ENCODE measurements around the gene ARSG. TPM values are rescaled to one million over a fixed set of nuclear protein-coding genes. Genes with fewer than 3 reads are reported as not detected.

Gene ARSG
- total RNA-seq, 4 donors from 2014 or later: 2.2 to 5.5 (median 3.5) TPM

DNA sequence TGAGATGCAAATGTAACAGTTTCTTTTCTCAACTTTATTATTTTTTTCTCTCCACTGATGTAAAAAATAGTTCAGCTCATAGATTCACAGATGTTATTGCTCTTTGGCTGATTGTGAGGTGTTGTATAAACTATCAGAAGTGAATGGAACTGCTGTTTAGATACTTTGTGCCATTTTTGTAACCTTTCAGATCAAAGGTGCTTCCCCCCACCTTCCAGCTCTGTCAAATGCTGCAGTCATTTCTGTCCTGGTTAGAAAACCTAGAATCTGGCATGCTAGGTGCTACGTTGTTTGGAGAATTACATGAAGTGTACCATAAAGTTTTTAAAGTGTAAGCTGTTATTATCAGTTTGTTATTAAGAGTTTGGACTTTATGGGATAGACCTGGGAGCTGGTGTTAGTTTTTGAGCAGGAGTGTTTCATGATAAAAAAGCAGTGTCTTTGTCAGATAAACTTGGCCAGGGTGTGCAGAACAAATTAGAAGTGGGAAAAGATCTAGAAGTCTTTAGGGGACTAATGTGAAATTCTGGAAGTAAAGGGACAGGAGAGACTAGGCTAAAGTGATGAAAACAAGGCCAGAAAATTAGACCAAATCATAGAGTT lies 167.8 kb downstream of the ARSG start:
- TF ChIP-seq EP300 (IDR thresholded peaks at IDR 0.05) (no peak), POLR2AphosphoS5 (IDR thresholded peaks at IDR 0.05) (no peak), POLR2A (IDR thresholded peaks at IDR 0.05) (no peak)
- TF ChIP-seq, protein P1, sequence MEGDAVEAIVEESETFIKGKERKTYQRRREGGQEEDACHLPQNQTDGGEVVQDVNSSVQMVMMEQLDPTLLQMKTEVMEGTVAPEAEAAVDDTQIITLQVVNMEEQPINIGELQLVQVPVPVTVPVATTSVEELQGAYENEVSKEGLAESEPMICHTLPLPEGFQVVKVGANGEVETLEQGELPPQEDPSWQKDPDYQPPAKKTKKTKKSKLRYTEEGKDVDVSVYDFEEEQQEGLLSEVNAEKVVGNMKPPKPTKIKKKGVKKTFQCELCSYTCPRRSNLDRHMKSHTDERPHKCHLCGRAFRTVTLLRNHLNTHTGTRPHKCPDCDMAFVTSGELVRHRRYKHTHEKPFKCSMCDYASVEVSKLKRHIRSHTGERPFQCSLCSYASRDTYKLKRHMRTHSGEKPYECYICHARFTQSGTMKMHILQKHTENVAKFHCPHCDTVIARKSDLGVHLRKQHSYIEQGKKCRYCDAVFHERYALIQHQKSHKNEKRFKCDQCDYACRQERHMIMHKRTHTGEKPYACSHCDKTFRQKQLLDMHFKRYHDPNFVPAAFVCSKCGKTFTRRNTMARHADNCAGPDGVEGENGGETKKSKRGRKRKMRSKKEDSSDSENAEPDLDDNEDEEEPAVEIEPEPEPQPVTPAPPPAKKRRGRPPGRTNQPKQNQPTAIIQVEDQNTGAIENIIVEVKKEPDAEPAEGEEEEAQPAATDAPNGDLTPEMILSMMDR (IDR thresholded peaks at IDR 0.05): no peak
- H3K36me3 ChIP-seq: no peaks in the 10 kb centered on the region
- H3K27me3 ChIP-seq: no peaks in the 10 kb centered on the region
- H3K4me1 ChIP-seq: peaks cover 0 to 39% (median 9%) of the 10 kb centered on the region in 3 donors
- H3K4me3 ChIP-seq: no peak overlapping the region
- WGBS, 2 donors (ENCODE audit: low coverage in 1 of 2): 33 to 44% methylated on average over 1 of the region's 1 CpG
- no peak overlapping the region for H3K27ac ChIP-seq
- no peak for ATAC-seq
- H3K9me3 ChIP-seq: no peaks in the 10 kb centered on the region

DNA sequence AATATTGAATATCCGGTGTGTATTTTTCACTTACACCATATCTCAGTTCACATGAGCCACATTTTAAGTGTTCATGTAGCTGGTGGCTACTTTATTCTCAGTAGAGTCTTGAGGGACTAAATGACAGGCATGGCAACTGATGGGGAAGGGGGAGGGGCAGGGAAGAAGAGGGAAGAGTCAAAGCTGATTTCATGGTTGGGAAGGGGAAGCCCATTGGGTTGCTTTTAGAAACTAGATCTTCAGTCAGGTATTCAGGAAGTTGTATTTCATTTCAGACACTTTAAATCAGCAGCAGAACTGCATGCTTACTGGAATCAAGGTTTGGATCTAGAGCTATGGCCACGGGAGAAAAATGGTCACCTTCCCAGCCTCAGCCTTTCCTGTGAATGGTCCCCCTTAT lies 168.9 kb downstream of the ARSG start:
- Histone ChIP-seq H3K4me1 (peaks cover 0 to 30% (median 9%) of the 10 kb centered on the region in 3 donors), H3K27me3 (no peaks in the 10 kb centered on the region), H3K4me3 (no peak overlapping the region), H3K36me3 (no peaks in the 10 kb centered on the region), H3K9me3 (no peaks in the 10 kb centered on the region), H3K27ac (no peak overlapping the region)
- ATAC-seq: no peak
- WGBS, 2 donors (ENCODE audit: low coverage in 1 of 2): 43 to 69% methylated on average over 2 of the region's 2 CpGs
- TF ChIP-seq EP300 (IDR thresholded peaks at IDR 0.05): no peak
- TF ChIP-seq POLR2AphosphoS5 (IDR thresholded peaks at IDR 0.05): no peak
- TF ChIP-seq, protein P1 (IDR thresholded peaks at IDR 0.05): no peak
- TF ChIP-seq POLR2A (IDR thresholded peaks at IDR 0.05): no peak

DNA sequence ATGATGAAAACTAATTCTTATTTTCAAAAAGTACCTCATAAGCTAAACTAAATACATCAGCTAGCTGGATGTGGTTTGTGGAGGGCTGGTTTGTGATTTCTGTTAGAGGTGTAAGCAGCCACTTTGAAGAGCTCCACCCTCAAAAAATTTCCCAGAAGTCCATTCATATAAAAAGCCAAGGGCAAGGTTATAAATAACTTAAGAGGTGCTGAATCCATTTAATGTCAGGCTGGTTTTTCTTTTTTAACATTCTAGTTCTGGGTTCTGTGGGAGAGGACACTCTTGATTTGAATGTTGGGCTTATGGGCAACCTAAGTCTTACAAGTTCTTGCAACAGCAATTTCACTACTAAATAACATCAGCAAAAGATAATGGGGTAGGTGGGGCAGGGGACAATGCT lies 169.4 kb downstream of the ARSG start:
- TF ChIP-seq EP300 (IDR thresholded peaks at IDR 0.05) (no peak), POLR2AphosphoS5 (IDR thresholded peaks at IDR 0.05) (no peak), POLR2A (IDR thresholded peaks at IDR 0.05) (no peak)
- TF ChIP-seq, protein P1 (IDR thresholded peaks at IDR 0.05): no peak
- no peak for ATAC-seq
- no peaks in the 10 kb centered on the region for H3K36me3 ChIP-seq
- no peaks in the 10 kb centered on the region for H3K9me3 ChIP-seq
- peaks cover 0 to 25% (median 6%) of the 10 kb centered on the region in 3 donors for H3K4me1 ChIP-seq
- no peak overlapping the region for H3K4me3 ChIP-seq
- H3K27me3 ChIP-seq: no peaks in the 10 kb centered on the region
- no peak overlapping the region for H3K27ac ChIP-seq

DNA sequence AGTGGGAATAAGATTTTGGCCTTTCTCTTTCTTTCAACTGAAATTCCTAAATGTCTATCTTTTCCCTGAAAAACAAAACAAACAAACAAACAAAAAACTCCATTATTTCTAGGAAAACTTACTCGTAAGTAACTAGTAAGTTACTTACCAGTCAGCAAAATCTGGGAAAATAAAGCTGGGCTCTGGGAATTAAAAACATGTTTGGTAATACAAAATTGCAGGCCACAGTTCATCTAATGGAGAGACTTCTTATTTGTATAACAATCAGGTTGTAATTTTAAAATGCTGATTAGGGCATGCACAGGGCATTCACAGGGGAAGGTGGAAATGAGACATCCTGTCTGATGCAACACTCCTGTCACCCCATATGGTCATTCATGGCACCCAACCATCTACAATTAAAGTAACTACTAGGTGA lies 169.8 kb downstream of the ARSG start:
- no peaks in the 10 kb centered on the region for H3K9me3 ChIP-seq
- H3K27me3 ChIP-seq: no peaks in the 10 kb centered on the region
- H3K36me3 ChIP-seq: no peaks in the 10 kb centered on the region
- no peak for TF ChIP-seq POLR2A (IDR thresholded peaks at IDR 0.05)
- TF ChIP-seq POLR2AphosphoS5 (IDR thresholded peaks at IDR 0.05): no peak
- TF ChIP-seq EP300 (IDR thresholded peaks at IDR 0.05): no peak
- TF ChIP-seq, protein P1 (IDR thresholded peaks at IDR 0.05): no peak
- no peak overlapping the region for H3K27ac ChIP-seq
- no peak overlapping the region for H3K4me3 ChIP-seq
- WGBS, 2 donors (ENCODE audit: low coverage in 1 of 2): 90 to 100% methylated on average over 1 of the region's 1 CpG
- no peak for ATAC-seq
- peaks cover 0 to 24% (median 3%) of the 10 kb centered on the region in 3 donors for H3K4me1 ChIP-seq

DNA sequence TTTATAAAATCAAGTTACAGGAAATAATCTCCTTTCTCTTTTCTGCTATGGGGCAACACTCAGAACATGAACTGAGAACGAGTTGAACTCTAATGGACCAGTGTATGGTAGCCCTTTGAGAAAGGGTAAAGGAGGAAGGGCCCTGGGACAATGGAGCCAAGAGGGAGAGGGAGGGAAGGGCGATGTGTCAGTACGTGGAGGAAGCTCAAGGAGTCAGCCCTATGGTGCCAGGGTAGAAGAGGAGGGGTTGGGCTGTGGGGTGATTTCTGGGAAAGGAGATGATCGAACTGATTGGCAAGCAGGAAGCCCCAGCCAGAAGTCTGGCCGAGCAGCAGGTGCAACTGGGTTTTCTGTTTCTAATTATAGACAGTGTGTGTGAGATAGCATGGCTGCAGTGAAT lies 170.3 kb downstream of the ARSG start:
- Histone ChIP-seq H3K36me3 (no peaks in the 10 kb centered on the region), H3K27ac (no peak overlapping the region), H3K9me3 (no peaks in the 10 kb centered on the region), H3K4me1 (peaks cover 0 to 20% (median 3%) of the 10 kb centered on the region in 3 donors), H3K4me3 (no peak overlapping the region), H3K27me3 (no peaks in the 10 kb centered on the region)
- WGBS, 2 donors (ENCODE audit: low coverage in 1 of 2): 37 to 46% methylated on average over 5 of the region's 5 CpGs
- TF ChIP-seq, protein P1 (IDR thresholded peaks at IDR 0.05): no peak
- TF ChIP-seq EP300 (IDR thresholded peaks at IDR 0.05) (no peak), POLR2AphosphoS5 (IDR thresholded peaks at IDR 0.05) (no peak), POLR2A (IDR thresholded peaks at IDR 0.05) (no peak)
- ATAC-seq: no peak

All from gastroesophageal sphincter (tissue), 4 donors.